H9 (cell line): ENCODE measurements around the gene CDYL2. TPM values are rescaled to one million over a fixed set of nuclear protein-coding genes. Genes with fewer than 3 reads are reported as not detected.

Experiments used
- DNase-seq: peaks from one replicate; pipeline ENCODE4 v3.0.0-alpha.2; 2017
- H2AFZ ChIP-seq: one replicate; pipeline ENCODE4 v1.6.1; 2013; ENCODE audit warnings: mild to moderate bottlenecking, low read length, control low read depth, moderate library complexity
- H2AK5ac ChIP-seq: 2 replicates; pipeline ENCODE4 v1.6.1; 2013; ENCODE audit warnings: low read length, control low read depth, mixed read lengths; ENCODE audit not compliant: insufficient read length
- H2BK120ac ChIP-seq: one replicate; pipeline ENCODE4 v1.6.1; 2013; ENCODE audit warnings: low read depth, mild to moderate bottlenecking, low read length, control low read depth, inconsistent platforms; ENCODE audit not compliant: poor library complexity, severe bottlenecking
- H2BK12ac ChIP-seq: 2 replicates; pipeline ENCODE4 v1.6.1; 2013; ENCODE audit warnings: low read length, control low read depth, mixed read lengths, low read depth; ENCODE audit not compliant: insufficient read length
- H2BK15ac ChIP-seq: 2 replicates; pipeline ENCODE4 v1.6.1; 2013; ENCODE audit warnings: low read depth, low read length, control low read depth
- H2BK20ac ChIP-seq: one replicate; pipeline ENCODE4 v1.6.1; 2013; ENCODE audit warnings: low read depth, mild to moderate bottlenecking, low read length, control low read depth, inconsistent platforms; ENCODE audit not compliant: poor library complexity, severe bottlenecking
- H2BK5ac ChIP-seq: 2 replicates; pipeline ENCODE4 v1.6.1; 2013; ENCODE audit warnings: low read length, control low read depth, mixed read lengths; ENCODE audit not compliant: insufficient read length
- H3K14ac ChIP-seq: 2 replicates; pipeline ENCODE4 v1.6.1; 2013; ENCODE audit warnings: low read length, control low read depth; ENCODE audit not compliant: insufficient read depth
- H3K18ac ChIP-seq: 2 replicates; pipeline ENCODE4 v1.6.1; 2013; ENCODE audit warnings: low read depth, mild to moderate bottlenecking, mixed read lengths, low read length, control low read depth; ENCODE audit not compliant: insufficient read length
- H3K23ac ChIP-seq: 2 replicates; pipeline ENCODE4 v1.6.1; 2013; ENCODE audit warnings: low read length, control low read depth, mixed read lengths, low read depth; ENCODE audit not compliant: insufficient read length
- H3K23me2 ChIP-seq: 2 replicates; pipeline ENCODE4 v1.6.1; 2013; ENCODE audit warnings: low read depth, mild to moderate bottlenecking, mixed read lengths, low read length, control low read depth; ENCODE audit not compliant: insufficient read length, poor library complexity, severe bottlenecking
- H3K27ac ChIP-seq: 2 replicates; pipeline ENCODE4 v1.5.1; 2013; ENCODE audit warnings: low read length, control low read depth, mixed read lengths, low read depth; ENCODE audit not compliant: insufficient read length
- H3K27me3 ChIP-seq: 2 replicates; pipeline ENCODE4 v1.6.1; 2013; ENCODE audit warnings: low read length, control low read depth, inconsistent platforms; ENCODE audit not compliant: insufficient read depth
- H3K4ac ChIP-seq: 2 replicates; pipeline ENCODE4 v1.6.1; 2013; ENCODE audit warnings: low read depth, mild to moderate bottlenecking, control low read depth, inconsistent platforms, low read length, moderate library complexity
- H3K4me1 ChIP-seq: 2 replicates; pipeline ENCODE4 v1.6.1; 2013; ENCODE audit warnings: low read length, control low read depth, inconsistent platforms; ENCODE audit not compliant: insufficient read depth
- H3K4me2 ChIP-seq: 2 replicates; pipeline ENCODE4 v1.6.1; 2013; ENCODE audit warnings: low read length, control low read depth, mixed read lengths; ENCODE audit not compliant: insufficient read length, insufficient read depth
- H3K56ac ChIP-seq: 2 replicates; pipeline ENCODE4 v1.6.1; 2013; ENCODE audit warnings: low read depth, mild to moderate bottlenecking, mixed read lengths, low read length, control low read depth; ENCODE audit not compliant: insufficient read length
- H3K79me1 ChIP-seq: 2 replicates; pipeline ENCODE4 v1.6.1; 2013; ENCODE audit warnings: low read depth, mild to moderate bottlenecking, moderate library complexity, low read length, control low read depth, inconsistent platforms; ENCODE audit not compliant: insufficient read depth, poor library complexity, severe bottlenecking
- H3K79me2 ChIP-seq: 2 replicates; pipeline ENCODE4 v1.6.1; 2013; ENCODE audit warnings: low read length, control low read depth, inconsistent platforms; ENCODE audit not compliant: insufficient read depth
- H3K9ac ChIP-seq: 2 replicates; pipeline ENCODE4 v1.6.1; 2013; ENCODE audit warnings: low read length, control low read depth, mixed read lengths; ENCODE audit not compliant: insufficient read length; ENCODE audit errors: extremely low read depth
- H3K9me3 ChIP-seq: one replicate; pipeline ENCODE4 v1.6.1; 2013; ENCODE audit warnings: low read depth, low read length, inconsistent platforms; ENCODE audit not compliant: control insufficient read depth
- H3T11ph ChIP-seq: one replicate; pipeline ENCODE4 v1.6.1; 2013; ENCODE audit warnings: mild to moderate bottlenecking, low read length, control low read depth, inconsistent platforms
- H4K20me1 ChIP-seq: one replicate; pipeline ENCODE4 v1.6.1; 2013; ENCODE audit not compliant: control insufficient read depth, insufficient read length, insufficient read depth
- H4K5ac ChIP-seq: 2 replicates; pipeline ENCODE4 v1.6.1; 2013; ENCODE audit warnings: low read depth, mild to moderate bottlenecking, mixed read lengths, low read length, control low read depth; ENCODE audit not compliant: insufficient read length
- H4K8ac ChIP-seq: replicated peaks from 2 replicates; pipeline ENCODE4 v1.6.1; 2013; ENCODE audit warnings: low read length, control low read depth, mixed read lengths, low read depth; ENCODE audit not compliant: insufficient read length
- H4K91ac ChIP-seq: 2 replicates; pipeline ENCODE4 v1.6.1; 2013; ENCODE audit warnings: low read depth, mild to moderate bottlenecking, moderate library complexity, mixed read lengths, low read length, control low read depth; ENCODE audit not compliant: insufficient read length
- H3K27ac Mint-ChIP-seq, 3 experiments: 2 replicates in 2 of 3; 3 replicates in 1 of 3; pipeline ENCODE4 v1.8.0; 2020 to 2021; ENCODE audit warnings: mixed read lengths in 3 of 3, mild to moderate bottlenecking in 1 of 3, moderate library complexity in 1 of 3
- H3K27me3 Mint-ChIP-seq: 2 replicates; pipeline ENCODE4 v1.8.0; 2021; ENCODE audit warnings: low read depth, mild to moderate bottlenecking, moderate library complexity, mixed read lengths
- H3K36me3 Mint-ChIP-seq, 3 experiments: 2 replicates in 2 of 3; 3 replicates in 1 of 3; pipeline ENCODE4 v1.8.0; 2020 to 2021; ENCODE audit warnings: low read depth in 3 of 3, mixed read lengths in 3 of 3; ENCODE audit not compliant: insufficient read depth in 1 of 3
- H3K4me1 Mint-ChIP-seq, 2 experiments: 2 replicates each; pipeline ENCODE4 v1.8.0; 2020; ENCODE audit warnings: mixed read lengths in 2 of 2
- H3K4me3 Mint-ChIP-seq, 2 experiments: 2 replicates in 1 of 2; 3 replicates in 1 of 2; pipeline ENCODE4 v1.8.0; 2020 to 2021; ENCODE audit warnings: mild to moderate bottlenecking in 2 of 2, mixed read lengths in 2 of 2, moderate library complexity in 1 of 2
- H3K9me3 Mint-ChIP-seq, 2 experiments: 2 replicates in 1 of 2; 3 replicates in 1 of 2; pipeline ENCODE4 v1.8.0; 2020; ENCODE audit warnings: mild to moderate bottlenecking in 2 of 2, mixed read lengths in 2 of 2, moderate library complexity in 1 of 2
- CTCF ChIP-seq: fragments of 200-600 bp; sonication (generic); conservative IDR thresholded peaks from 3 replicates; pipeline ENCODE4 v1.8.0; 2021; ENCODE audit warnings: antibody characterized with exemption, mild to moderate bottlenecking
- WGBS: extraction: QIAGEN DNeasy Blood & Tissue Kit; methylation state at CpG from one replicate; pipeline ENCODE4 v1.1.7; 2013; ENCODE audit warnings: missing lambda C conversion rate, low lambda C conversion rate, mixed read lengths; ENCODE audit not compliant: insufficient read length; ENCODE audit errors: extremely low coverage; 5-methylcytosine and 5-hydroxymethylcytosine counted together
- total RNA-seq: library from RNA; stranded (reverse); gene quantifications from 2 replicates; pipeline ENCODE4 v1.2.1, GENCODE V29; 2021

Gene CDYL2
- total RNA-seq, 1 experiment from 2014 or later = 4.2 TPM

GRCh38 chr16:80573700-80574120, 230.7 kb downstream of the CDYL2 start:
- no peak overlapping the region for H3K9ac ChIP-seq
- H2BK5ac ChIP-seq = no peak overlapping the region
- TF ChIP-seq CTCF = no peak
- no peaks in the 10 kb centered on the region for H3K4me1 ChIP-seq
- no peaks in the 10 kb centered on the region for H3K27me3 ChIP-seq
- H3K4ac ChIP-seq = no peak overlapping the region
- H3K79me2 ChIP-seq = no peaks in the 10 kb centered on the region
- no peaks in the 10 kb centered on the region for H3K9me3 ChIP-seq
- H2AFZ ChIP-seq = no peak overlapping the region
- Mint-ChIP-seq H3K4me3 (no peak overlapping the region), H3K27ac (no peak overlapping the region), H3K4me1 (no peaks in the 10 kb centered on the region), H3K27me3 (peaks cover 2% of the 10 kb centered on the region), H3K36me3 (no peaks in the 10 kb centered on the region; a peak in 1 of 7 replicates), H3K9me3 (peaks cover 5 to 17% of the 10 kb centered on the region in 2 experiments)
- H2AK5ac ChIP-seq = no peak overlapping the region
- no peak overlapping the region for H3K23ac ChIP-seq
- H4K20me1 ChIP-seq = no peaks in the 10 kb centered on the region
- H3K4me2 ChIP-seq = no peak overlapping the region
- H2BK20ac ChIP-seq = no peak overlapping the region
- H3T11ph ChIP-seq = no peak overlapping the region
- H3K23me2 ChIP-seq = no peaks in the 10 kb centered on the region
- no peak for DNase-seq
- H4K91ac ChIP-seq = no peak overlapping the region
- no peak overlapping the region for H3K14ac ChIP-seq
- WGBS = no CpG with 5 or more reads among the region's 6 CpGs
- H3K18ac ChIP-seq = peak overlapping the region; percentile 24
- no peaks in the 10 kb centered on the region for H3K79me1 ChIP-seq
- no peak overlapping the region for H3K56ac ChIP-seq
- no peak overlapping the region for H2BK120ac ChIP-seq
- H3K27ac ChIP-seq = no peak overlapping the region
- no peak overlapping the region for H2BK15ac ChIP-seq
- H2BK12ac ChIP-seq = no peak overlapping the region
- H4K5ac ChIP-seq = no peak overlapping the region
- no peak overlapping the region for H4K8ac ChIP-seq
